NB4 (cell line): Measurements from ENCODE around the gene CYP26A1.

Experiments
- POLR2A ChIP-seq: IDR thresholded peaks from 2 replicates; pipeline ENCODE4 v1.6.1; 2011; ENCODE audit warnings: mild to moderate bottlenecking; ENCODE audit not compliant: insufficient read length; ENCODE audit errors: extremely low read depth
- TF ChIP-seq, protein P1 (sequence below): IDR thresholded peaks from one replicate; pipeline ENCODE4 v1.5.1; 2012; ENCODE audit warnings: low read depth, low read length

DNA sequence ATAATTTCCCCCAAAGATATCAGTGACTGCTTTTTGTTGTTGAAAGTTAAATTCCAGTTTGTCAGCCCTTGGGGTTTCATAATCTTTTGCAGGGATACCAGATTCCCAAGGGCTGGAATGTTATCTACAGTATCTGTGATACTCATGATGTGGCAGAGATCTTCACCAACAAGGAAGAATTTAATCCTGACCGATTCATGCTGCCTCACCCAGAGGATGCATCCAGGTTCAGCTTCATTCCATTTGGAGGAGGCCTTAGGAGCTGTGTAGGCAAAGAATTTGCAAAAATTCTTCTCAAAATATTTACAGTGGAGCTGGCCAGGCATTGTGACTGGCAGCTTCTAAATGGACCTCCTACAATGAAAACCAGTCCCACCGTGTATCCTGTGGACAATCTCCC, 3.2 kb downstream of the CYP26A1 start:
- TF ChIP-seq, protein P1, sequence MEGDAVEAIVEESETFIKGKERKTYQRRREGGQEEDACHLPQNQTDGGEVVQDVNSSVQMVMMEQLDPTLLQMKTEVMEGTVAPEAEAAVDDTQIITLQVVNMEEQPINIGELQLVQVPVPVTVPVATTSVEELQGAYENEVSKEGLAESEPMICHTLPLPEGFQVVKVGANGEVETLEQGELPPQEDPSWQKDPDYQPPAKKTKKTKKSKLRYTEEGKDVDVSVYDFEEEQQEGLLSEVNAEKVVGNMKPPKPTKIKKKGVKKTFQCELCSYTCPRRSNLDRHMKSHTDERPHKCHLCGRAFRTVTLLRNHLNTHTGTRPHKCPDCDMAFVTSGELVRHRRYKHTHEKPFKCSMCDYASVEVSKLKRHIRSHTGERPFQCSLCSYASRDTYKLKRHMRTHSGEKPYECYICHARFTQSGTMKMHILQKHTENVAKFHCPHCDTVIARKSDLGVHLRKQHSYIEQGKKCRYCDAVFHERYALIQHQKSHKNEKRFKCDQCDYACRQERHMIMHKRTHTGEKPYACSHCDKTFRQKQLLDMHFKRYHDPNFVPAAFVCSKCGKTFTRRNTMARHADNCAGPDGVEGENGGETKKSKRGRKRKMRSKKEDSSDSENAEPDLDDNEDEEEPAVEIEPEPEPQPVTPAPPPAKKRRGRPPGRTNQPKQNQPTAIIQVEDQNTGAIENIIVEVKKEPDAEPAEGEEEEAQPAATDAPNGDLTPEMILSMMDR: no peak
- TF ChIP-seq POLR2A: no peak
